Measurements from ENCODE around the gene SLC6A6. TPM values are rescaled to one million over a fixed set of nuclear protein-coding genes. Genes with fewer than 3 reads are reported as not detected.
A peak's percentile ranks its signal among the peaks of the same experiment; 100 is the strongest.

SLC6A6 gene
- total and polyA plus RNA-seq, 8 donors = 14.0 to 134 (median 20.8) TPM

GRCh38 chr3:14397940-14398796 is 4.2 kb upstream of the SLC6A6 start:
- Histone ChIP-seq H3K36me3 (no peaks in the 10 kb centered on the region), H3K4me3 (no peak overlapping the region), H3K27ac (peak overlapping the region in 1 of 2 donors; percentile 11), H3K27me3 (no peaks in the 10 kb centered on the region), H3K4me1 (peaks cover 0 to 47% of the 10 kb centered on the region in 2 donors), H3K9me3 (no peaks in the 10 kb centered on the region)
- intact Hi-C loops (cut with DNase I) = no loop called here
- TF ChIP-seq CTCF (IDR thresholded peaks at IDR 0.05) = no peak
- ATAC-seq (no peak), DNase-seq (no peak)

GRCh38 chr3:14398797-14399106 is 3.7 kb upstream of the SLC6A6 start:
- H3K4me3 ChIP-seq = no peak overlapping the region
- H3K9me3 ChIP-seq = no peaks in the 10 kb centered on the region
- no peaks in the 10 kb centered on the region for H3K27me3 ChIP-seq
- no peak for TF ChIP-seq CTCF (IDR thresholded peaks at IDR 0.05)
- intact Hi-C loops (cut with DNase I) = no loop called here
- no peaks in the 10 kb centered on the region for H3K36me3 ChIP-seq
- ATAC-seq = no peak
- no peak for DNase-seq
- no peak overlapping the region for H3K27ac ChIP-seq
- H3K4me1 ChIP-seq = peaks cover 5 to 49% of the 10 kb centered on the region in 2 donors

- Histone ChIP-seq H3K27me3 (no peaks in the 10 kb centered on the region), H3K27ac (peak overlapping the region; percentile 33 to 97), H3K36me3 (peaks cover 0 to under 1% of the 10 kb centered on the region in 2 donors), H3K4me1 (peaks cover 28 to 79% of the 10 kb centered on the region in 2 donors), H3K9me3 (no peaks in the 10 kb centered on the region), H3K4me3 (peak overlapping the region; percentile 80 to 90)
- intact Hi-C loops (cut with DNase I) = no loop called here
- no peak for TF ChIP-seq CTCF (IDR thresholded peaks at IDR 0.05)
- ATAC-seq (no peak), DNase-seq (no peak)
Measured at GRCh38 chr3:14401692-14402303, 608 bp upstream of the SLC6A6 start.

GRCh38 chr3:14403619-14404155 is 1.3 kb downstream of the SLC6A6 start:
- Histone ChIP-seq H3K9me3 (no peaks in the 10 kb centered on the region), H3K4me3 (peak overlapping the region; percentile 80 to 90), H3K27me3 (no peaks in the 10 kb centered on the region), H3K27ac (peak overlapping the region; percentile 53 to 97), H3K36me3 (peaks cover 0 to 14% of the 10 kb centered on the region in 2 donors), H3K4me1 (peaks cover 28 to 80% of the 10 kb centered on the region in 2 donors)
- intact Hi-C loops (cut with DNase I) = no loop called here
- DNase-seq = peak in 3 of 4 donors; percentile 67 to 89 (median 72)
- no peak for TF ChIP-seq CTCF (IDR thresholded peaks at IDR 0.05)
- ATAC-seq = peak; percentile 54

GRCh38 chr3:14404186-14404585 is 1.8 kb downstream of the SLC6A6 start:
- intact Hi-C loops (cut with DNase I) = no loop called here
- DNase-seq = no peak
- Histone ChIP-seq H3K4me1 (peaks cover 28 to 80% of the 10 kb centered on the region in 2 donors), H3K27me3 (no peaks in the 10 kb centered on the region), H3K36me3 (peaks cover 0 to 14% of the 10 kb centered on the region in 2 donors), H3K9me3 (no peaks in the 10 kb centered on the region), H3K4me3 (peak overlapping the region; percentile 80 to 90), H3K27ac (peak overlapping the region; percentile 53 to 97)
- no peak for TF ChIP-seq CTCF (IDR thresholded peaks at IDR 0.05)
- ATAC-seq = no peak
